GM21619 (cell line): ENCODE data around the gene LIN7C.
"Not testable (repeated sequence)": the region's sequence is repeated elsewhere in the genome, so short reads cannot be mapped to it uniquely, and the experiment has no call there.

Experiments used
- ATAC-seq: cut with Tn5 transposase; IDR thresholded peaks from one replicate; pipeline ENCODE4 v1.9.1; 2021; ENCODE audit not compliant: unreplicated experiment

Gene LIN7C, protein sequence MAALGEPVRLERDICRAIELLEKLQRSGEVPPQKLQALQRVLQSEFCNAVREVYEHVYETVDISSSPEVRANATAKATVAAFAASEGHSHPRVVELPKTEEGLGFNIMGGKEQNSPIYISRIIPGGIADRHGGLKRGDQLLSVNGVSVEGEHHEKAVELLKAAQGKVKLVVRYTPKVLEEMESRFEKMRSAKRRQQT

DNA sequence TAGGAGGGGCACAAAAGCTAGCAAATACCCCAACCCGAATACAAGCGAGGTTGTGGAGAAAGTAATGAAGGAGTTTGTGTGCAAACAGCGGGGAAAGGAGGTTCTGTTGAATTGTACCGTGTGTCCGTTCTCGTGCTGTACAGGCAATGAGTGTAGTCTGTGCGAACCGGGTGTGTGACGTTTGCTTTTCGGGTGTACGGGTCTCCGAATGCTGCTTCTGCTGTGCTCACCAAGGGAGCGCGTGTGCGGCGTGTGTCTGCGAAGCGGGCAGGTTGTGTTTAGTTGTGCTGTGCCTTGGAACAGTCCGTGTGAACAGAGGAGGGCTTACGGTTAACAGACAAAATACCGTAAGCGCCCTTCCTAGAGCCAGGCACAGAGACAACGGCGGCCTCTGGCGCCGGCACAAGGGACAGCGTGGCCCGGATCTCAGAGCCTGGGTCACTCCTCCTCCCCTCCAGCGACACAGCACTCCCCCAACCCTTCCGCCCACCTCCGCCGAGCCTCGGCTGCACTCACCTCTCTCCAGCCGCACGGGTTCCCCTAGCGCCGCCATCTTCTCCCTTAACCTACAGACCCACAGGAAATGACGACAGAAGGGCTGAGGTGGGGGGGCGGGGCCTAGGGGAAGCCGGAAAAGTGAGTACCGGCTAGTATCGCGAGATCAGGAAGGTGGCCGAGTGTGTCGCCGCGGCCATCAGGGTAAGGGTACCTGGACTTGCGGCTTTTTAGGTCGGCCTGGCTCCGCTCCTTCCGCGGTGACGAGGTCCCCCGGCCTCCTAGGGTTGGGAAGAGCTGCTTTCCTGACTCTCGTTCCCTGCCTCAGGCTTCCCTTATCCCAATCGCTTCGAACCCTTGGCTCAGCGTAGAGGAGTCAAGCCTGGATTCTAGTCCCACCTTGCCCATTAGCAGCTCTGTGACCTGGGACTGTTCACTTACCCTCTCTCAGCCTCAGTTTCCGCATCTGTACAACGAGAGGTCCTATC lies at the start of gene LIN7C:
LIN7C (minus strand) TSS at position 570 of the 983 bp plus-strand sequence; CDS start at position 553, 17 bp downstream.
- ATAC-seq: peak; percentile 95

DNA sequence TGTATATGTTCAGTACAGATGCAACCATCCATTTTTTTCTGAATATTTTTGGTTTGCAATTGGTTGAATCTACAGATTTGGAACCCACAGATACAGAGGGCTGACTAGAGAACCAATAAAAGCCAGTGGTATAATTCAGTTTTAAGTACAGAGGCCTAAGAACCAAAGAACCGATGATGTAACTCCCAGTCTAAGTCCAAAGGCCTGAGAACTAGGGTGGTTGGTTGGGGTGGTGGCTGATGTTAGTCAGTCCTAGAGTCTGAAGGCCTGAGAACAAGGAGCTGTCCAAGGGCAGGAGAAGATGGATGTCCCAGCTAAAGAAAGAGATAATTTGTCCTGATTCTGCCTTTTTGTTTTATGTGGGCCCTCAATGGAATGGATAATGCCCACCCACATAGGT lies 48.7 kb upstream of the LIN7C start:
- no peak for ATAC-seq

- no peak for ATAC-seq
Observed at GRCh38 chr11:27553186-27553585, 46.6 kb upstream of the LIN7C start.

DNA sequence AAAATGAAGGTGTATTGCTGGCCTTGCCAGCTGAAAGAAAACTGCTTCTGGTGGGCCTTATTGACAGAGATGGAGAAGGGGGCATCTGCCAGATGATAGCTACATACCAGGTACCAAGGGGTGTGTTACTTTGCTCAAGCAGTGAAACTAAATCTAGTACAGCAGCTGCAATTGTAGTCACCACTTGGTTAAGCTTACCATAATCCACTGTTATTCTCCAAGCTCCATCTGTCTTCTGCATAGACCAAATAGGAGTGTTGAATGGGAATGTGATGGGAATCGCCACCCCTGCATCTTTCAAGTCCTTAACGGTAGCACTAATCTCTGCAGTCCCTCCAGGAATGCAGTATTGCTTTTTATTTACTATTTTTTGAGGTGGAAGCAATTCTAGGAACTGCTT lies 45.8 kb upstream of the LIN7C start:
- no peak for ATAC-seq

GRCh38 chr11:27551127-27551526 lies 44.6 kb upstream of the LIN7C start:
- no peak for ATAC-seq

DNA sequence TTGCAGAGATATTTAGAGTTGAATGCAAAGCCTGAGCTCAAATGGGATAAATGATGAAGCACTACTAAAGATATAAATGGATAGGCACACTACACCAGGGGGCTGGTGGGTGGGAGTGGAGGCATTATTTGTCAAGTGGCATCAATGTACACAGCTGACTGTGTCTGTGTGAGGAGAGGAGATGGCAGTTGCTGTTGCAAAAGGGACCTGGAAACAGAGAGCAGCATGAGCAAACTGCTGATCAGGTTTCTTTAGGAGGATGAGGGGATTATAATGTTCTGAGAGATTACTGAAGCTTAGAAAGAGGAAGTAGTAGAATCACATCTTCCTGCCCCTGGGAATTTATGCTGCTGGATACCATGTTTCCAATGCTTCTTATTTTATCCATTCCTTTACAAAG lies 39.4 kb upstream of the LIN7C start:
- no peak for ATAC-seq

DNA sequence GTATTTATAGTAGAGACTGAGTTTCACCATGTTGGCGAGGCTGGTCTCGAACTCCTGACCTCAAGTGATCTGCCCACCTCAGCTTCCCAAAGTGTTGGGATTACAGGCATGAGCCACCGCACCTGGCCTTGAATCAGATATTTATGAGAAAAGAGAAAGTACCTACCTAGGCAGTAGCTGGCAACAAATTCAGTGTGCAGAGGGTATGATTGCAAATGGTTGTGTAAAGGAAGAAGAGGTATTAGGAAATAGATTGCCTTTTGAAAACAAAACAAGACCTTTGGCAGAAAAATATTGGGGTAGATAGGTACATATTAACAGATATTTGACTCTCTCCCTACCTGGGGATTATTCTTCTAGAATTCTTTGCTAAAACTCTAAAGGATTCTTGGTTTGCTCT lies 38.5 kb upstream of the LIN7C start:
- ATAC-seq: no peak

GRCh38 chr11:27541790-27542189 lies 35.2 kb upstream of the LIN7C start:
- ATAC-seq: no peak

GRCh38 chr11:27540051-27540450 lies 33.5 kb upstream of the LIN7C start:
- ATAC-seq: no peak

- ATAC-seq: no peak
Observed at GRCh38 chr11:27535103-27535502, 28.5 kb upstream of the LIN7C start.

GRCh38 chr11:27532652-27533325 lies 26.2 kb upstream of the LIN7C start:
- ATAC-seq: no peak

DNA sequence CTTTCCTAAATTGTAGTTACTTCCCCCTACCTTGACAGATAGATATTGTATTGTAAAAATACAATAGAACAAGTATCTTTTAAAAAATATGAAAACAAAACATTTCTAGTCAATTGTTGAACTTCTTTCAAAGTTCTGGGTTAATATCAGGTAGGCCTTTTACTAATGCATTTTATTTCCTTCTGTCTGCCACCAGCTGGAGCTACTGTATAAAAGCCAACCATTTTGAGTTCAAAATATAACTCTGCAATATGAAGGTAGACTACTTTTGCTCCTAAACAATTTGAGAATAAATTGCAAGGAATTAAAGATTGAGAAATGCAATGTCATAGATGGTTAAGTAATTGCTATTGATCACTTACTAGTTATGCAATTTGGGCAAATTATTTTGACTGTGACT lies 22.1 kb upstream of the LIN7C start:
- ATAC-seq: no peak

GRCh38 chr11:27526535-27526934 lies 20.0 kb upstream of the LIN7C start:
- ATAC-seq: no peak

DNA sequence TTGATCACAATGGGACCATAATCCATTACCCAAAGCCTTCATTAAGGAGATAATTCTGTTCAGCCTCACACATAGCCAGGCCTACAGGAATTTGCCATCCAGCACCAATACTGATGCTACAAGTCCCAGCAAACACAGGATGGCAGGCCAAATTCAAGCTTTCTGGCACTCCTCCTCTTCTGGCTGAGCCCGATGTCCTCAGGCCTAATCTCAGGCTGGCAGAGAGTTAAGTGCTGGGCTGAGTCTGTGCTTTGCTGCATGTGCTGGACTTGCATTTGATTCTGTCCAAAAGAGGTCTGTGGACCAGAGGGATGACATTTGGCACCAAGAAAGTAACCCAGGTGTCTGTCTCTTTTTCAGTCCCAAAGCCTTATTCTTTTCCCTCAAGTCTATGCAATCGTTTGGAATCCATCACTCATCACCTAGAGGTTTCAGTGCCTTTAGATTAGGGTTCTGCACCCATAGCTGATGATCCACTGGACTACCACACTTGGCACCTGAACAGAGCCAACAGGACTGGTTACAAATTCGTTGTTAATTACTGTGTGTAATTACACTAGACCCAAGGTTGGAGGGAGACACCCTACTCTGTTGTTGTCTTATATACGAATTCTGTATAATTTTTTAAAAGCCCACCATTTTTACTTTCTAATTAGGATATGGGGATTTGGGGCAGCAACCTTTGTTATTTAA lies 19.4 kb upstream of the LIN7C start:
- no peak for ATAC-seq

GRCh38 chr11:27524155-27524554 lies 17.6 kb upstream of the LIN7C start:
- ATAC-seq: no peak

DNA sequence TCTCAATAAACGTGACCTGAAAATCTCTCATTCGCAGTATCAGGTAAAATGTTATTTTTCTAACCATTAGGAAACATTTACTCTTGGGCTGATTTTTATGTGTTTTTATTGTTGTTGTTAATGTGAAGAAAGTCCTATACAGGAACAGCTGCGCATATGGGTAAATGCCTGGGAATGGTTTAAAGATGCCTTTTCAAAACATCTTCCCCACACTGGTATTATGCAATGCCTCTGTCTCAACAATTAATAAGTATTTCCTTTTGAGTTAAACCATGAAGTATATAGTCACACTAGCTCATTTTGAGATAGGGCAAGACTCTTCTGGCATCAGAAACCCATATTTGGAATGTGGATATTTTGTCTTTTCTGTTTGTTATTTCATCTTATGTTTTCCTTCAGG lies 13.7 kb upstream of the LIN7C start:
- no peak for ATAC-seq

GRCh38 chr11:27518518-27518917 lies 11.9 kb upstream of the LIN7C start:
- ATAC-seq: no peak

DNA sequence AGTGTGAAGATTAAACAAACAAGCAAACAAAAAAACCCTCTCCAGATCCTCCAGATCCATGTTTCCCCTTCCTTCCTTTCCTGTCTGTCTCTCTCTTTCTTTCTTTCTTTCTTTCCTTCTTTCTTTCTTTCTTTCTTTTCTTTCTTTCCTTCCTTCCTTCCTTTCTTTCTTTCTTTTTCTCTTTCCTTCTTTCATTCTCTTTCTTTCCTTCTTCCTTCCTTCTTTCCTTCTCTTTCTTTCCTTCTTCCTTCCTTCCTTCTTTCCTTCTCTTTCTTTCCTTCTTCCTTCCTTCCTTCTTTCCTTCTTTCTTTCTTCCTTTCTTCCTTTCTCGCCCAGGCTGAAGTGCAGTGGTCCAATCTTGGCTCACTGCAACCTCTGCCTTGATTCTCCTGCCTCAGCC lies 10.9 kb upstream of the LIN7C start:
- not testable (repeated sequence) for ATAC-seq

DNA sequence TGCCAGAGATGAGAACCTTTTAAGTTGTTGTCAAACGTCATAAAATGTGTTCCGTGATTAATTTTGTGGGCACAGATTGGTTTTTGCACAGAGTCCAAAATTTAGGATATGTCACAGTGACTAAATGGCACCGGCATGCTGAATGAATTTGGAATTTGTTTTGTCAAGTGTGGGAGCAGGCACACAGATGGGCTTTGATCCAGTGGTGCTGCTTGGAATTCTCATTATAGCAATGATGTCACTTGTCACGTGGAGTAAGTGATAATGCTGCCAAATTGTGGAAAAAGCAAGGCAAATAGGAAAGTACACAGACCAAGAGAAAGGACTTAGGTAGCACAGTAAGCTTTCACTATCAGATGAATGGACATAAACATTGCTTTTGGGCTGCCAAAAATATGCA lies 8.0 kb upstream of the LIN7C start:
- no peak for ATAC-seq

DNA sequence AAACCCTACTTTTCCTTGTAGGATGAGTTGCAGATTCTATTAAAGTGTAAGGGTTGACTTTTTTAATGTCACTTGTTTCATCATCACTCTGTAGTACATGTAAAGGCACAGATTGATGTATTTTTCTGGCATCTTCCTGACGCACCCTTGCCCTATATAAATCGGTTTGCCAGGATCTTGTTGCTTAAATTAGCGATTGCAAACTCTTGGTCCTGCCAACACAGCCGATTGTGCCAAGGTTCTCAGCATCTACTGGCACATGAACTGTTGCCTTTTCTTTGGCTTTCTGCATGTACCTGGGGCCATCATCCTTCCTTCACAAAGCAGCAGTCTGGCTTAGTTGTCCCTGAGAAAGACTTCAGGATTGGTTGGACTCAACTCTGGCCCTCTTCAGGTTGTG lies 7.5 kb upstream of the LIN7C start:
- ATAC-seq: no peak

- ATAC-seq: no peak
Observed at GRCh38 chr11:27513389-27513788, 6.8 kb upstream of the LIN7C start.
